Ectodermal cell (in vitro differentiated cells): Measurements from ENCODE around the gene SLC3A2.

ENCODE experiments used
- H3K27ac ChIP-seq: 2 replicates; pipeline ENCODE4 v1.7.0; 2013; ENCODE audit warnings: mild to moderate bottlenecking, low read depth, low read length; ENCODE audit not compliant: insufficient read depth, poor library complexity, severe bottlenecking
- H3K27me3 ChIP-seq: 2 replicates; pipeline ENCODE4 v1.7.0; 2013; ENCODE audit warnings: mild to moderate bottlenecking, low read length; ENCODE audit not compliant: insufficient read depth, control insufficient read depth, poor library complexity, severe bottlenecking
- H3K36me3 ChIP-seq: one replicate; pipeline ENCODE4 v1.7.0; 2013; ENCODE audit warnings: low read length; ENCODE audit not compliant: control insufficient read depth, insufficient read depth
- H3K4me1 ChIP-seq: one replicate; pipeline ENCODE4 v1.7.0; 2013; ENCODE audit warnings: low read length; ENCODE audit not compliant: control insufficient read depth, insufficient read depth
- H3K4me3 ChIP-seq: 2 replicates; pipeline ENCODE4 v1.7.0; 2013; ENCODE audit warnings: low read depth, low read length, control low read depth; ENCODE audit not compliant: insufficient read depth
- H3K9me3 ChIP-seq: 2 replicates; pipeline ENCODE4 v1.7.0; 2013; ENCODE audit warnings: mild to moderate bottlenecking, low read length, moderate library complexity; ENCODE audit not compliant: control insufficient read depth
- WGBS, 2 experiments: methylation state at CpG; one replicate each; pipeline ENCODE4 v1.1.7; 2013; ENCODE audit warnings: missing lambda C conversion rate in 2 of 2; 5-methylcytosine and 5-hydroxymethylcytosine counted together

SLC3A2 gene

DNA sequence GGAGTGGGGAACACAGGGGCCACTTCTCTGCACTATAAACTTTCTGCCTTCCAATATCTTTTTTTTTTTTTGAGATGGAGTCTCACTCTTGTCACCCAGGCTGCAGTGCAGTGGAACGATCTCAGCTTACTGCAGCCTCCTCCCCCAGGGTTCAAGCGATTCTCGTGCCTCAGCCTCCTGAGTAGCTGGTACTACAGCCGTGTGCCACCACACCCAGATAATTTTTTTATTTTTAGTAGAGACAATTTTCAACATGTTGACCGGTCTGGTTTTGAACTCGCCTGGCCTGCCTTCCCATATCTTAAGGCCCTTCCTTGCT lies 1.7 kb downstream of the SLC3A2 start:
- Histone ChIP-seq H3K27me3 (no peaks in the 10 kb centered on the region), H3K4me1 (peaks cover 33% of the 10 kb centered on the region), H3K4me3 (peak overlapping the region; percentile 77), H3K9me3 (no peaks in the 10 kb centered on the region), H3K36me3 (peaks cover 50% of the 10 kb centered on the region), H3K27ac (peak overlapping the region; percentile 98)
- WGBS, 2 experiments: 72 to 77% methylated on average over 6 of the region's 6 CpGs

DNA sequence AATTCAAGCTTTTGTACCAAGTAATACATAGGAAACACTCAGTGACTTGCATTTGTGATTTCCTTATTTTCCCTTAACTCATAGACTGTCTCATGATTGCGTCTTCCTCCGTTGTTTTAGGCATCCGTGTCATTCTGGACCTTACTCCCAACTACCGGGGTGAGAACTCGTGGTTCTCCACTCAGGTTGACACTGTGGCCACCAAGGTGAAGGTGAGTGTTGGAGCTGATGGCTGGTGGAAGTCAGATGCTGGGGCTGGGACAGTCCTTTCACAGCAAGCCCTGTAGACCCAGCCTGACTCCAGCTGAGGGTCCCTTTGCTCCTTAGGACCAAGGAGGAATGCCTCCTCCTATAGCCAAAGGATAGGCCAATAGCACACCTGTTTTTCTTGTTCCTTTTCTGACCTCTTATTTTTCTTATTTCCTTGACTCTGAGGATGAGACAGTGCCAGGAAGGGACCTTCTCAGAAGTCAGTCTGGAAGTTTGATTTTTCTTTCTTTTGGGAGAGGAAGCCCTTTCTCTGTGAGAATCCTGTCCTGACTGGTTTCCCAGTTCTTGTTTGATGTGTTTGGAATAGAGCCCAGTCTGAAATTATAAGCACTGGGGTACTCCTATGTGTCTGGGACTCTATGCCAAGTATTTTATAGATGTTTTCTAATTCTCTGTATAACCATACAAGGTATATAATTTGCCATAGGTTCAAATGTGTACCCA lies 2.2 kb downstream of the SLC3A2 start:
- Histone ChIP-seq H3K27me3 (no peaks in the 10 kb centered on the region), H3K36me3 (peaks cover 53% of the 10 kb centered on the region), H3K9me3 (no peaks in the 10 kb centered on the region), H3K4me3 (peak overlapping the region; percentile 77), H3K4me1 (peaks cover 33% of the 10 kb centered on the region), H3K27ac (peak overlapping the region; percentile 53)
- 92% methylated on average over 5 of the region's 5 CpGs for WGBS, 2 experiments

DNA sequence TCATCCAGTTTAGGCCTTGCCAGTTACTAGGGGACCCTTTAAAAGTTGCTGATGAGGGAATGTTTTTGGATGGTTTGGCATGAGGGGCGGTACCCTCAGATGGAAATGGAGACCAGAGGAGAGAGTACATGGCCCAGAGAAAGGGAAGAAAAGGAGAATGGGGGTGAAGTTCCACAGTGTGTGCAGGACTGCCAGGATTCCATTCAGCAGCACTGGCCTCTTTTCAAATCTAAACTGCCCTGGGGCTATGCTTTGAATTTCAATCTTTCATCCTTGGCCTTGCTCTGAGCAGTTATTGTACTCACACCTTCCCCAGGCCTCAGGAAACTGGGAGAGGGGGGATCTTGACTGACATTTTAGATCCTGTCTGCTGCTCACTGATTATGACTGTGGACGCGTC lies 3.0 kb downstream of the SLC3A2 start:
- no peak overlapping the region for H3K4me3 ChIP-seq
- H3K27me3 ChIP-seq: no peaks in the 10 kb centered on the region
- H3K4me1 ChIP-seq: peaks cover 33% of the 10 kb centered on the region
- H3K9me3 ChIP-seq: no peaks in the 10 kb centered on the region
- 92 to 94% methylated on average over 3 of the region's 3 CpGs for WGBS, 2 experiments
- no peak overlapping the region for H3K27ac ChIP-seq
- H3K36me3 ChIP-seq: peaks cover 60% of the 10 kb centered on the region

DNA sequence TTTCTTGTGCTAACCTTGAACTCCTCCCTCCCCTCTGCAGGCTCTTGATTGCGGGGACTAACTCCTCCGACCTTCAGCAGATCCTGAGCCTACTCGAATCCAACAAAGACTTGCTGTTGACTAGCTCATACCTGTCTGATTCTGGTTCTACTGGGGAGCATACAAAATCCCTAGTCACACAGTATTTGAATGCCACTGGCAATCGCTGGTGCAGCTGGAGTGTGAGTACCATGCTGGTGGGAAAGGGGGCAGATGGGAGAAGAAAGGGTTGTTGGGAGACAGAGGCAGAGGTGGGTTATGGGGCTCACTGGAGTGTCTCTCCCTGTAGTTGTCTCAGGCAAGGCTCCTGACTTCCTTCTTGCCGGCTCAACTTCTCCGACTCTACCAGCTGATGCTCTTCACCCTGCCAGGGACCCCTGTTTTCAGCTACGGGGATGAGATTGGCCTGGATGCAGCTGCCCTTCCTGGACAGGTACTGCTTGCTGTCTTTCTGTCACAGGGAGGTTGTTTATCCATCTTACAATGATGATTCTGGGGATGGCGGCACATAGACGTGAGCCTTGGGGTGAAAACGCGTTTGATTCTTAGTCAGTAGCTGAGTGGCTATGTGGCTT lies 4.5 kb downstream of the SLC3A2 start:
- no peaks in the 10 kb centered on the region for H3K27me3 ChIP-seq
- no peaks in the 10 kb centered on the region for H3K9me3 ChIP-seq
- no peak overlapping the region for H3K4me3 ChIP-seq
- H3K36me3 ChIP-seq: peaks cover 74% of the 10 kb centered on the region
- peaks cover 21% of the 10 kb centered on the region for H3K4me1 ChIP-seq
- 95 to 96% methylated on average over 11 of the region's 11 CpGs for WGBS, 2 experiments
- H3K27ac ChIP-seq: no peak overlapping the region

DNA sequence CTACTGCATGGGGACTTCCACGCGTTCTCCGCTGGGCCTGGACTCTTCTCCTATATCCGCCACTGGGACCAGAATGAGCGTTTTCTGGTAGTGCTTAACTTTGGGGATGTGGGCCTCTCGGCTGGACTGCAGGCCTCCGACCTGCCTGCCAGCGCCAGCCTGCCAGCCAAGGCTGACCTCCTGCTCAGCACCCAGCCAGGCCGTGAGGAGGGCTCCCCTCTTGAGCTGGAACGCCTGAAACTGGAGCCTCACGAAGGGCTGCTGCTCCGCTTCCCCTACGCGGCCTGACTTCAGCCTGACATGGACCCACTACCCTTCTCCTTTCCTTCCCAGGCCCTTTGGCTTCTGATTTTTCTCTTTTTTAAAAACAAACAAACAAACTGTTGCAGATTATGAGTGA lies 7.7 kb downstream of the SLC3A2 start:
- Histone ChIP-seq H3K36me3 (peaks cover 66% of the 10 kb centered on the region), H3K27me3 (no peaks in the 10 kb centered on the region), H3K27ac (no peak overlapping the region), H3K4me3 (no peak overlapping the region), H3K4me1 (peaks cover 11% of the 10 kb centered on the region), H3K9me3 (no peaks in the 10 kb centered on the region)
- 94 to 96% methylated on average over 14 of the region's 14 CpGs for WGBS, 2 experiments

DNA sequence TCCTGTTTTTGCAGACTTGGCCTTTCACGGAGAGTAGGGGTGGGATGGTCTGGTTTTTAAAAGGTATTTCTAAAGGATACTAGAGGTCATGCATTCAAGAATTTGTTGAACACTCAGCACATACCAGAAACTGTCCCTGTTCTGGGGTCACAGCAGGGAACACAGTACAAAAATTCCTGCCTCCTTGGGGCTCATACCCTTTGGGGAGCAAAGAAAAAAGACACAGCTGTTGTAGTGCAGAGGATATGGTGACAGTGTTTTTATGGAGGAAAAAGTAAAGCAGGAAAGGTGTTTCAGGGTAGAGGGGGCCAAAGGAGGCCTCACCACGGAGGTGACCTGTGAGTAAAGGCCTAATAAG lies 8.4 kb downstream of the SLC3A2 start:
- Histone ChIP-seq H3K27me3 (no peaks in the 10 kb centered on the region), H3K27ac (peak overlapping the region; percentile 30)
- WGBS, 2 experiments: 93 to 95% methylated on average over 2 of the region's 2 CpGs

DNA sequence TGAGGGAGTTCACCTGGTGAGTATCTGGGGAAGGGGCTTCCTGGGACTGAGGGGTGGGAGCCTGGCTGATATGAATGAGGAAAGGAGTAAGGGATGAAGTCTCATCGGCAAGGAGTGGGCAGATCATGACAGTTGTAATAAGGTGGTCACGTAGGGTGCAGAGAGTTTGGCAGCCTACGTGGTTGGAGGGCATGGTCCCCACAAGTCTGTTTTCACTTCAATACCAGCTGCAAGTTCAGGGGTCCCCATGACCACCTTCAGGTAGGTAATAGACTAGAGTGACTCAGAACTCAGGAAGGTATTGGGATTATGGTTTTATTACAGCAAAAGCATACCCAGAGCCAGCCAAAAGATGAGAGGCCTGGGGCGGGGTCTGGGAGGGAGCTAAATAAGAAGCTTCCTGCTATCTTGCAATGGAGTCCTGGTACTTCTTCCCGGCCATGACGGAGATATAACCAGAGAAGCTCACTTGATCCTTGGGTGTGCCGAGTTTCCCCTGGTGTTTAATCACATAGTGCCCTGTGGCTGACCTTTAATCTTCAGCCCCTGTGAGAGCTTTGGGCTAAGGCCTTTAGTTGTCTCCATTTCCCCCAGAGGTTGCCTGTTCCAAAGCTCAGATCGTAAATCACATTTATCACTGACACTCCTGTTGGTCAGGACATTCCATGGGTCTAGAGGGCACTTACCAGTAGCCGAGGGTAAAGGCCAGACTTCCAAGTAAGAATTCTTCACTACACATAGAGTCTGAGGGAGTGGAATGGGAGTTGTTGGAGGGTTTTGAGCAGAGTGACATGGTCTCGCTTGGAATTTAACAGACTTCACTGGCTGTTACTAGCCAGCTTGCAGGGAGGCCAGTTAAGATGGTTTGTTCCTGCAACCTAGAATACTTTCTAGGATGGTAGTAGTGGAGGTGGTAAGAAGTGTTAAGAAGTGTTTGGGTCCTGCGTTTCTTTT lies 9.1 kb downstream of the SLC3A2 start:
- Histone ChIP-seq H3K27ac (peak overlapping the region; percentile 30), H3K36me3 (peaks cover 53% of the 10 kb centered on the region), H3K9me3 (no peaks in the 10 kb centered on the region), H3K4me1 (no peaks in the 10 kb centered on the region), H3K4me3 (no peak overlapping the region), H3K27me3 (no peaks in the 10 kb centered on the region)
- 91 to 94% methylated on average over 11 of the region's 11 CpGs for WGBS, 2 experiments

More for the DNA sequence above, 8.4 kb downstream of the SLC3A2 start:
- no peak overlapping the region for H3K4me3 ChIP-seq
- H3K4me1 ChIP-seq: peaks cover 4% of the 10 kb centered on the region
- no peaks in the 10 kb centered on the region for H3K9me3 ChIP-seq
- H3K36me3 ChIP-seq: peaks cover 59% of the 10 kb centered on the region

DNA sequence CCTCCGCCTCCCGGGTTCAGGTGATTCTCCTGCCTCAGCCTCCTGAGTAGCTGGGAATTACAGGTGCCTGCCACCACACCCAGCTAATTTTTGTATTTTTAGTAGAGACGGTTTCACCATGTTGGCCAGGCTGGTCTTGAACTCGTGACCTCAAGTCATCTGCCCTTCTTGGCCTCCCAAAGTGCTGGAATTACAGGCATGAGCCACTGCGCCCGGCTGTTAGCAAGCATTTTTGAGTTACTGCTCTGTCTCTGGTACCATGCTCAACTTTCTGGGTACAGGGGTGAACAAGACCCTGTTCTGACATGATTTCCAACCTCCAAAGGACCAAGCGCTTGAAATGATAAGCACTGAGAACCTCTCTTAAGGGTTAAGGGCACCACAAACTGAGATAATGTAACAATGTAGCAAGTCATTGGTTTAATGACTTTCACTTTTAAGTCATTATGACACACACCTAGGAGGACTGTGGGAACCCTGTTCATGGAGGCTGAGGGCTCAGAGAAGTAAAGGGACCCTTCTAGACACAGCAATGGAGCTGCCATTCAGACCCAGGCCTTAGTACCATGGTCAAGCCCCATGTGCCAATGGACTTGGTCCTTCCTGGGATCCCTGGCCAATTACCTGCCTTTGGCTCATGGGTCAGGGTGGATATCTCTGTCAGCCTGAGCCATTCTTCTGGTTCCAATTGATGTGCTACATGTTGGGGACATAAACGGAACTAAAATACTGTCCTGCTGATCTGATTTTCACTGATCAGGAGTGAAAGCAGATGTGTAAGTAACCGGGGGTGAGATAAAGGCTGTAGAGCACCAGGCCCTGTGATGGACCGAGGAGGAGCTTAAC lies 11.6 kb downstream of the SLC3A2 start:
- Histone ChIP-seq H3K4me3 (no peak overlapping the region), H3K36me3 (peaks cover 27% of the 10 kb centered on the region), H3K27ac (no peak overlapping the region), H3K9me3 (no peaks in the 10 kb centered on the region), H3K27me3 (no peaks in the 10 kb centered on the region), H3K4me1 (no peaks in the 10 kb centered on the region)
- 88 to 92% methylated on average over 10 of the region's 10 CpGs for WGBS, 2 experiments

DNA sequence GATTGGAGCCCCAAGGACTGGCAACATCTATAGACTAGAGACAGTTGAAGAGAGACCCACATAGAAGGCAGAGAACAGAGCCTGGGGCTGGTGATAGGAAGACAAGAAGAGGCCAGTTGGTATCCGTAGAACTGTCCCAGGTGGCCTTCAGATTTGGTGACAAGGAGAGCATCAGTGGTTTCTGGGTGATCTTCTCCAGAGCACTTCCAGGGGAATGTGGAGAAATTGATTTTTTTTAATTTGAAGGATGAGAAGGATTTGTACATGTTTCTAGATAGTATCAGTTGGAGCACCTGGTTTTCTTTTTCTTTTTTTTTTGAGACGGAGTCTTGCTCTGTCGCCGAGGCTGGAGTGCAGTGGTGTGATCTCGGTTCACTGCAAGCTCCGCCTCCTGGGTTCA lies 14.8 kb downstream of the SLC3A2 start:
- Histone ChIP-seq H3K36me3 (no peaks in the 10 kb centered on the region), H3K27ac (no peak overlapping the region)
- WGBS, 2 experiments: 90 to 92% methylated on average over 6 of the region's 6 CpGs

More for the DNA sequence above, 14.8 kb downstream of the SLC3A2 start:
- Histone ChIP-seq H3K4me3 (no peak overlapping the region), H3K27me3 (no peaks in the 10 kb centered on the region), H3K4me1 (no peaks in the 10 kb centered on the region), H3K9me3 (no peaks in the 10 kb centered on the region)
